ENCODE results near the gene ZNF835. TPM values are rescaled to one million over a fixed set of nuclear protein-coding genes. Genes with fewer than 3 reads are reported as not detected.

The ZNF835 gene
- total and polyA plus RNA-seq, 2 of the 13 experiments (the other 11 are each of a cell fraction or from before 2014, with no cell fraction given): not detected

GRCh38 chr19:56637976-56638555 lies 33.5 kb downstream of the ZNF835 start (continued):
- TF ChIP-seq ZNF253 (CRISPR knock-in tag; IDR thresholded peaks at IDR 0.05; ENCODE audit: borderline replicate concordance) (peak; percentile 98), ZKSCAN5 (CRISPR knock-in tag; IDR thresholded peaks at IDR 0.05) (peak; percentile 94), PAX8 (CRISPR knock-in tag; IDR thresholded peaks at IDR 0.05; ENCODE audit: borderline replicate concordance) (peak; percentile 99; the same call in 1 of the 2 replicates), MYC (CRISPR knock-in tag; IDR thresholded peaks at IDR 0.05; ENCODE audit: borderline replicate concordance) (peak; percentile 94), SIX4 (CRISPR knock-in tag; IDR thresholded peaks at IDR 0.05) (peak; percentile 96), TAF1 (CRISPR knock-in tag; IDR thresholded peaks at IDR 0.05) (peak; percentile 78), TEAD3 (CRISPR knock-in tag; optimal IDR thresholded peaks at IDR 0.05; ENCODE audit: borderline replicate concordance) (peak; percentile 90), ZBTB1 (CRISPR knock-in tag; IDR thresholded peaks at IDR 0.05; ENCODE audit: borderline replicate concordance) (peak; percentile 98), JUND (CRISPR knock-in tag; IDR thresholded peaks at IDR 0.05) (peak; percentile 90), ZNF225 (CRISPR knock-in tag; IDR thresholded peaks at IDR 0.05) (peak; percentile 99; the same call in 1 of the 2 replicates), ZFAT (CRISPR knock-in tag; conservative IDR thresholded peaks at IDR 0.05) (peak; percentile 97), RXRB (CRISPR knock-in tag; IDR thresholded peaks at IDR 0.05; ENCODE audit: borderline replicate concordance) (peak; percentile 94), SALL2 (CRISPR knock-in tag; IDR thresholded peaks at IDR 0.05) (peak; percentile 98), HOXA5 (CRISPR knock-in tag; IDR thresholded peaks at IDR 0.05) (peak; percentile 100), MAX (IDR thresholded peaks at IDR 0.05) (peak; percentile 71), HNRNPH1 (optimal IDR thresholded peaks at IDR 0.05; ENCODE audit: low read depth, low read length) (no peak), MIER2 (CRISPR knock-in tag; IDR thresholded peaks at IDR 0.05) (peak; percentile 100), MEF2D (CRISPR knock-in tag; IDR thresholded peaks at IDR 0.05) (peak; percentile 99), TOPORS (CRISPR knock-in tag; IDR thresholded peaks at IDR 0.05) (peak; percentile 100), ZNF703 (CRISPR knock-in tag; IDR thresholded peaks at IDR 0.05; ENCODE audit: borderline replicate concordance) (peak; percentile 96; the same call in 1 of the 2 replicates), ZNF709 (CRISPR knock-in tag; IDR thresholded peaks at IDR 0.05) (peak; percentile 100), SCMH1 (CRISPR knock-in tag; IDR thresholded peaks at IDR 0.05; ENCODE audit: borderline replicate concordance) (peak; percentile 85; the same call in 1 of the 2 replicates), ZNF772 (CRISPR knock-in tag; IDR thresholded peaks at IDR 0.05) (peak; percentile 100), NCOA5 (CRISPR knock-in tag; IDR thresholded peaks at IDR 0.05) (peak; percentile 97), ZNF10 (CRISPR knock-in tag; IDR thresholded peaks at IDR 0.05; ENCODE audit: borderline replicate concordance, low read depth) (peak; percentile 72; the same call in 1 of the 2 replicates)
- TF ChIP-seq, protein P1, sequence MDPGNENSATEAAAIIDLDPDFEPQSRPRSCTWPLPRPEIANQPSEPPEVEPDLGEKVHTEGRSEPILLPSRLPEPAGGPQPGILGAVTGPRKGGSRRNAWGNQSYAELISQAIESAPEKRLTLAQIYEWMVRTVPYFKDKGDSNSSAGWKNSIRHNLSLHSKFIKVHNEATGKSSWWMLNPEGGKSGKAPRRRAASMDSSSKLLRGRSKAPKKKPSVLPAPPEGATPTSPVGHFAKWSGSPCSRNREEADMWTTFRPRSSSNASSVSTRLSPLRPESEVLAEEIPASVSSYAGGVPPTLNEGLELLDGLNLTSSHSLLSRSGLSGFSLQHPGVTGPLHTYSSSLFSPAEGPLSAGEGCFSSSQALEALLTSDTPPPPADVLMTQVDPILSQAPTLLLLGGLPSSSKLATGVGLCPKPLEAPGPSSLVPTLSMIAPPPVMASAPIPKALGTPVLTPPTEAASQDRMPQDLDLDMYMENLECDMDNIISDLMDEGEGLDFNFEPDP (CRISPR knock-in tag; conservative IDR thresholded peaks at IDR 0.05): peak; percentile 100
- TF ChIP-seq, protein P2, sequence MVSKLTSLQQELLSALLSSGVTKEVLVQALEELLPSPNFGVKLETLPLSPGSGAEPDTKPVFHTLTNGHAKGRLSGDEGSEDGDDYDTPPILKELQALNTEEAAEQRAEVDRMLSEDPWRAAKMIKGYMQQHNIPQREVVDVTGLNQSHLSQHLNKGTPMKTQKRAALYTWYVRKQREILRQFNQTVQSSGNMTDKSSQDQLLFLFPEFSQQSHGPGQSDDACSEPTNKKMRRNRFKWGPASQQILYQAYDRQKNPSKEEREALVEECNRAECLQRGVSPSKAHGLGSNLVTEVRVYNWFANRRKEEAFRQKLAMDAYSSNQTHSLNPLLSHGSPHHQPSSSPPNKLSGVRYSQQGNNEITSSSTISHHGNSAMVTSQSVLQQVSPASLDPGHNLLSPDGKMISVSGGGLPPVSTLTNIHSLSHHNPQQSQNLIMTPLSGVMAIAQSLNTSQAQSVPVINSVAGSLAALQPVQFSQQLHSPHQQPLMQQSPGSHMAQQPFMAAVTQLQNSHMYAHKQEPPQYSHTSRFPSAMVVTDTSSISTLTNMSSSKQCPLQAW (CRISPR knock-in tag; IDR thresholded peaks at IDR 0.05): peak; percentile 90
- TF ChIP-seq, protein P3, sequence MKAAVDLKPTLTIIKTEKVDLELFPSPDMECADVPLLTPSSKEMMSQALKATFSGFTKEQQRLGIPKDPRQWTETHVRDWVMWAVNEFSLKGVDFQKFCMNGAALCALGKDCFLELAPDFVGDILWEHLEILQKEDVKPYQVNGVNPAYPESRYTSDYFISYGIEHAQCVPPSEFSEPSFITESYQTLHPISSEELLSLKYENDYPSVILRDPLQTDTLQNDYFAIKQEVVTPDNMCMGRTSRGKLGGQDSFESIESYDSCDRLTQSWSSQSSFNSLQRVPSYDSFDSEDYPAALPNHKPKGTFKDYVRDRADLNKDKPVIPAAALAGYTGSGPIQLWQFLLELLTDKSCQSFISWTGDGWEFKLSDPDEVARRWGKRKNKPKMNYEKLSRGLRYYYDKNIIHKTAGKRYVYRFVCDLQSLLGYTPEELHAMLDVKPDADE (CRISPR knock-in tag; IDR thresholded peaks at IDR 0.05): peak; percentile 100
